B cell (primary cell): Measurements from ENCODE around the gene PNCK. TPM values are rescaled to one million over a fixed set of nuclear protein-coding genes. Genes with fewer than 3 reads are reported as not detected.

Source experiments
- ATAC-seq: fragments of 200-7000 bp; cut with Tn5 transposase; one replicate; pipeline ENCODE4 v1.10.0; 2021; ENCODE audit warnings: low read depth, mild to moderate bottlenecking, moderate number of reproducible peaks, moderate library complexity
- CTCF ChIA-PET: fragments of 350-600 bp; sonication (Branson Sonifier 250); formaldehyde crosslinking; loops from one replicate; lab custom pipeline; 2021; ENCODE audit warnings: antibody characterized with exemption, inconsistent platforms; lab: Charles Lee
- POLR2A ChIA-PET: fragments of 350-600 bp; sonication (Branson Sonifier 250); formaldehyde crosslinking; loops from one replicate; lab custom pipeline; 2021; ENCODE audit warnings: antibody characterized with exemption; lab: Charles Lee
- DNase-seq: peaks from one replicate; pipeline ENCODE4 v3.0.0; 2013
- H2AFZ ChIP-seq: 2 replicates; pipeline ENCODE4 v1.6.1; 2012; ENCODE audit warnings: mild to moderate bottlenecking, low read depth, low read length; ENCODE audit not compliant: insufficient read depth, poor library complexity, severe bottlenecking
- H3K27ac ChIP-seq, 2 donors: 1 replicate in 1 of 2; 2 replicates in 1 of 2; pipeline ENCODE4 v1.5.1; 2012 to 2013; ENCODE audit warnings: low read length in 2 of 2, mild to moderate bottlenecking in 2 of 2, moderate library complexity in 1 of 2
- H3K27me3 ChIP-seq, 4 experiments: fragments of 200-600 bp in 1 of 4; sonication (generic) in 1 of 4; replicated peaks in 1 of 4; 1 replicate in 2 of 4; 2 replicates in 2 of 4; pipeline versions ENCODE4 v1.6.1 to v1.7.0; 2013 to 2016; ENCODE audit warnings: low read length in 3 of 4, mild to moderate bottlenecking in 2 of 4, mixed read lengths in 1 of 4, moderate library complexity in 1 of 4; ENCODE audit not compliant: insufficient read depth in 4 of 4, control insufficient read depth in 3 of 4; ENCODE audit errors: control extremely low read depth in 1 of 4
- H3K36me3 ChIP-seq, 2 experiments: replicated peaks in 1 of 2; 1 replicate in 1 of 2; 2 replicates in 1 of 2; pipeline versions ENCODE4 v1.6.1 to v1.7.1; 2013; ENCODE audit warnings: low read length in 1 of 2; ENCODE audit not compliant: insufficient read depth in 2 of 2, control insufficient read depth in 1 of 2; ENCODE audit errors: control extremely low read depth in 1 of 2, extremely low read depth in 1 of 2
- H3K4me1 ChIP-seq, 2 donors: fragments of 200-600 bp in 1 of 2; sonication (generic) in 1 of 2; 1 replicate in 1 of 2; 2 replicates in 1 of 2; pipeline versions ENCODE4 v1.5.1 to v1.6.1; 2013 to 2017; ENCODE audit warnings: low read length in 2 of 2; ENCODE audit not compliant: control insufficient read depth in 2 of 2, insufficient read depth in 2 of 2
- H3K4me2 ChIP-seq: replicated peaks from 2 replicates; pipeline ENCODE3; 2012; ENCODE audit warnings: mild to moderate bottlenecking, low read depth, low read length; ENCODE audit not compliant: poor library complexity, severe bottlenecking
- H3K4me3 ChIP-seq, 5 experiments: fragments of 200-600 bp in 1 of 5; sonication (generic) in 1 of 5; 1 replicate in 3 of 5; 2 replicates in 2 of 5; pipeline versions ENCODE4 v1.5.1 to v1.7.0; 2011 to 2016; ENCODE audit warnings: low read length in 4 of 5, mild to moderate bottlenecking in 4 of 5, low read depth in 2 of 5, control low read depth in 1 of 5, moderate library complexity in 1 of 5; ENCODE audit not compliant: insufficient read depth in 1 of 5; ENCODE audit errors: control extremely low read depth in 1 of 5, extremely low read depth in 1 of 5
- H3K79me2 ChIP-seq: fragments of 200-600 bp; sonication (generic); one replicate; pipeline ENCODE4 v1.6.0; 2016; ENCODE audit warnings: low read length; ENCODE audit not compliant: control insufficient read depth, insufficient read depth
- H3K9ac ChIP-seq: fragments of 200-600 bp; sonication (generic); 2 replicates; pipeline ENCODE4 v1.6.1; 2017; ENCODE audit warnings: mild to moderate bottlenecking, low read length, moderate library complexity
- H3K9me3 ChIP-seq, 3 donors: one replicate each; pipeline versions ENCODE4 v1.6.1 to v1.7.1; 2013; ENCODE audit warnings: low read length in 2 of 3; ENCODE audit not compliant: control insufficient read depth in 2 of 3, insufficient read depth in 1 of 3; ENCODE audit errors: control extremely low read depth in 1 of 3
- H4K20me1 ChIP-seq: 2 replicates; pipeline ENCODE4 v1.6.0; 2012; ENCODE audit warnings: mild to moderate bottlenecking, low read length; ENCODE audit not compliant: insufficient read depth, control insufficient read depth, poor library complexity, severe bottlenecking
- H3K27ac Mint-ChIP-seq: one replicate; pipeline ENCODE4 v1.8.0; 2021; ENCODE audit warnings: mixed read lengths
- H3K27me3 Mint-ChIP-seq: one replicate; pipeline ENCODE4 v1.8.0; 2021; ENCODE audit warnings: mixed read lengths
- H3K4me1 Mint-ChIP-seq: one replicate; pipeline ENCODE4 v1.8.0; 2021; ENCODE audit warnings: mixed read lengths
- H3K4me3 Mint-ChIP-seq: one replicate; pipeline ENCODE4 v1.8.0; 2021; ENCODE audit warnings: mixed read lengths
- H3K9me3 Mint-ChIP-seq: one replicate; pipeline ENCODE4 v1.8.0; 2022; ENCODE audit warnings: mixed read lengths; ENCODE audit not compliant: insufficient read depth
- CTCF ChIP-seq: fragments of 200-600 bp; IDR thresholded peaks from one replicate; pipeline ENCODE4 v1.8.0; 2022; ENCODE audit warnings: antibody characterized with exemption, mild to moderate bottlenecking
- EZH2 ChIP-seq: IDR thresholded peaks from 2 replicates; pipeline ENCODE4 v1.6.1; 2012; ENCODE audit warnings: borderline replicate concordance, low read depth, mild to moderate bottlenecking, moderate library complexity, low read length; ENCODE audit not compliant: insufficient read depth, poor library complexity, severe bottlenecking
- WGBS: methylation state at CpG from one replicate; pipeline ENCODE4 v1.1.5; 2013; ENCODE audit warnings: missing lambda C conversion rate; ENCODE audit not compliant: insufficient coverage; 5-methylcytosine and 5-hydroxymethylcytosine counted together
- intact Hi-C: fragments of 100-400 bp; cut with micrococcal nuclease; formaldehyde crosslinking; loops from one replicate; pipeline ENCODE4 v1.10.0; 2022
- polyA plus RNA-seq: library from polyadenylated mRNA; depleted of rRNA; stranded (reverse); fragments of >200 nt; gene quantifications from 2 replicates; pipeline ENCODE4 v1.2.3, GENCODE V29; 2012
- total RNA-seq, 2 donors: library from RNA; stranded (reverse); fragments of 120-200 nt in 1 of 2; gene quantifications; 1 replicate in 1 of 2; 2 replicates in 1 of 2; pipeline versions ENCODE4 v1.2.3 to v1.2.4, GENCODE V29; 2013 to 2022

PNCK gene
- total and polyA plus RNA-seq, 2 donors (not counting 1 experiment from before 2014, with no cell fraction given), result 0.99 TPM; not detected in 1

- peaks cover 16% of the 10 kb centered on the region for H3K4me1 Mint-ChIP-seq
- Histone ChIP-seq H3K4me1 (peaks cover 10 to 11% of the 10 kb centered on the region in 2 donors), H3K4me3 (no peak overlapping the region), H3K9me3 (no peaks in the 10 kb centered on the region), H2AFZ (no peak overlapping the region), H3K79me2 (peaks cover 77% of the 10 kb centered on the region), H3K36me3 (peaks cover 6 to 52% of the 10 kb centered on the region in 2 experiments), H3K9ac (no peak overlapping the region), H4K20me1 (peaks cover 65% of the 10 kb centered on the region), H3K27ac (no peak overlapping the region), H3K27me3 (no peaks in the 10 kb centered on the region), H3K4me2 (no peak overlapping the region)
- H3K27me3 Mint-ChIP-seq, result no peaks in the 10 kb centered on the region
- ATAC-seq (no peak), DNase-seq (no peak)
- WGBS, result no CpG with 5 or more reads among the region's 2 CpGs
- POLR2A ChIA-PET, result no interaction called here
- H3K9me3 Mint-ChIP-seq, result no peaks in the 10 kb centered on the region
- TF ChIP-seq CTCF, result no peak
- TF ChIP-seq EZH2, result no peak
- no peak overlapping the region for H3K4me3 Mint-ChIP-seq
- no peak overlapping the region for H3K27ac Mint-ChIP-seq
- CTCF ChIA-PET, result no interaction called here
- intact Hi-C loops, result no loop called here
These were observed 45.6 kb upstream of the PNCK start for GRCh38 chrX:153719238-153719637.

- no peak overlapping the region for H3K27ac ChIP-seq
- no peak overlapping the region for H2AFZ ChIP-seq
- no peaks in the 10 kb centered on the region for H3K9me3 ChIP-seq
- ChIA-PET POLR2A (no interaction called here), CTCF (no interaction called here)
- intact Hi-C loops, result no loop called here
- Mint-ChIP-seq H3K4me3 (no peak overlapping the region), H3K9me3 (no peaks in the 10 kb centered on the region), H3K27me3 (no peaks in the 10 kb centered on the region), H3K4me1 (peaks cover 7% of the 10 kb centered on the region), H3K27ac (no peak overlapping the region)
- no peak overlapping the region for H3K9ac ChIP-seq
- ATAC-seq (no peak), DNase-seq (no peak)
- H3K4me1 ChIP-seq, result peaks cover under 1 to 3% of the 10 kb centered on the region in 2 donors
- peaks cover 56% of the 10 kb centered on the region for H4K20me1 ChIP-seq
- H3K36me3 ChIP-seq, result peaks cover 8 to 59% of the 10 kb centered on the region in 2 experiments
- no peak overlapping the region for H3K4me3 ChIP-seq
- WGBS, result 100% methylated on average over 3 of the region's 9 CpGs
- peaks cover 72% of the 10 kb centered on the region for H3K79me2 ChIP-seq
- no peak overlapping the region for H3K4me2 ChIP-seq
- no peak for TF ChIP-seq CTCF
- TF ChIP-seq EZH2, result no peak
- H3K27me3 ChIP-seq, result no peaks in the 10 kb centered on the region
These were observed 43.8 kb upstream of the PNCK start for GRCh38 chrX:153717445-153717844.
